ENCODE results near the gene CD80.
A peak's percentile ranks its signal among the peaks of the same experiment; 100 is the strongest.

CD80 gene

DNA sequence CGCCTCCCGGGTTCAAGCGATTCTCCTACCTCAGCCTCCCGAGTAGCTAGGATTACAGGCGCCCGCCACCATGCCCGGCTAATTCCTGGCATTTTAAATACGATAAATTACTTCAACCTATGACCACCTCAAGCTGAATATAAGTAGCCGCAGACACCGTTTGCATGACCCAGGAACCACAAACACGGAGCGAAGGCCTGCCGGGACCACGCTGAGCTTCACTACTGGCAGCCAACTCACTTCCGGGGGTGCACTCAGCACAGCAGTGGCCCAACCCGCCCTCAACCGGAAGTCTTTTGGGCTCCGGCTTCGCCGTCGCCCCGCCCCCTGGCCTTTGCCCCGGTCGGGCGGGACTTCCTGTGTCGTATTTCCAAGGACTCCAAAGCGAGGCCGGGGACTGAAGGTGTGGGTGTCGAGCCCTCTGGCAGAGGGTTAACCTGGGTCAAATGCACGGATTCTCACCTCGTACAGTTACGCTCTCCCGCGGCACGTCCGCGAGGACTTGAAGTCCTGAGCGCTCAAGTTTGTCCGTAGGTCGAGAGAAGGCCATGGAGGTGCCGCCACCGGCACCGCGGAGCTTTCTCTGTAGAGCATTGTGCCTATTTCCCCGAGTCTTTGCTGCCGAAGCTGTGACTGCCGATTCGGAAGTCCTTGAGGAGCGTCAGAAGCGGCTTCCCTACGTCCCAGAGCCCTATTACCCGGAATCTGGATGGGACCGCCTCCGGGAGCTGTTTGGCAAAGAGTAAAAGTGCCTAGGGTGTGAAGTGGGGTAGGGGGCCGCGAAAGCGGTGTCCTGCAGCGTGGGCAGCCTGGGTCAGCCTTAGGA is 61.0 kb downstream of the CD80 start, which contains the start of gene TIMMDC1:
TSS of gene TIMMDC1 (plus strand) at position 362 of the 826 bp plus-strand sequence. CDS start at position 549, 187 bp downstream.
- TF ChIP-seq NFIC (IDR thresholded peaks at IDR 0.05) = peak; percentile 38
- TF ChIP-seq EGR1 (IDR thresholded peaks at IDR 0.05) = peak; percentile 63; the same call in 1 of the 2 replicates
- peak; percentile 92 for TF ChIP-seq TAF1 (IDR thresholded peaks at IDR 0.05; ENCODE audit: low read depth)
- TF ChIP-seq ZBTB7A (IDR thresholded peaks at IDR 0.05; ENCODE audit: low read depth) = no peak
- TF ChIP-seq CEBPB (IDR thresholded peaks at IDR 0.05) = no peak
- TF ChIP-seq, protein P1, sequence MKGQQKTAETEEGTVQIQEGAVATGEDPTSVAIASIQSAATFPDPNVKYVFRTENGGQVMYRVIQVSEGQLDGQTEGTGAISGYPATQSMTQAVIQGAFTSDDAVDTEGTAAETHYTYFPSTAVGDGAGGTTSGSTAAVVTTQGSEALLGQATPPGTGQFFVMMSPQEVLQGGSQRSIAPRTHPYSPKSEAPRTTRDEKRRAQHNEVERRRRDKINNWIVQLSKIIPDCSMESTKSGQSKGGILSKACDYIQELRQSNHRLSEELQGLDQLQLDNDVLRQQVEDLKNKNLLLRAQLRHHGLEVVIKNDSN (IDR thresholded peaks at IDR 0.05) = no peak
- no peak for TF ChIP-seq RAD21 (IDR thresholded peaks at IDR 0.05; ENCODE audit: low read depth)
- TF ChIP-seq TCF12 (IDR thresholded peaks at IDR 0.05; ENCODE audit: low read depth) = peak; percentile 79; the same call in 1 of the 2 replicates
- TF ChIP-seq, protein P2, sequence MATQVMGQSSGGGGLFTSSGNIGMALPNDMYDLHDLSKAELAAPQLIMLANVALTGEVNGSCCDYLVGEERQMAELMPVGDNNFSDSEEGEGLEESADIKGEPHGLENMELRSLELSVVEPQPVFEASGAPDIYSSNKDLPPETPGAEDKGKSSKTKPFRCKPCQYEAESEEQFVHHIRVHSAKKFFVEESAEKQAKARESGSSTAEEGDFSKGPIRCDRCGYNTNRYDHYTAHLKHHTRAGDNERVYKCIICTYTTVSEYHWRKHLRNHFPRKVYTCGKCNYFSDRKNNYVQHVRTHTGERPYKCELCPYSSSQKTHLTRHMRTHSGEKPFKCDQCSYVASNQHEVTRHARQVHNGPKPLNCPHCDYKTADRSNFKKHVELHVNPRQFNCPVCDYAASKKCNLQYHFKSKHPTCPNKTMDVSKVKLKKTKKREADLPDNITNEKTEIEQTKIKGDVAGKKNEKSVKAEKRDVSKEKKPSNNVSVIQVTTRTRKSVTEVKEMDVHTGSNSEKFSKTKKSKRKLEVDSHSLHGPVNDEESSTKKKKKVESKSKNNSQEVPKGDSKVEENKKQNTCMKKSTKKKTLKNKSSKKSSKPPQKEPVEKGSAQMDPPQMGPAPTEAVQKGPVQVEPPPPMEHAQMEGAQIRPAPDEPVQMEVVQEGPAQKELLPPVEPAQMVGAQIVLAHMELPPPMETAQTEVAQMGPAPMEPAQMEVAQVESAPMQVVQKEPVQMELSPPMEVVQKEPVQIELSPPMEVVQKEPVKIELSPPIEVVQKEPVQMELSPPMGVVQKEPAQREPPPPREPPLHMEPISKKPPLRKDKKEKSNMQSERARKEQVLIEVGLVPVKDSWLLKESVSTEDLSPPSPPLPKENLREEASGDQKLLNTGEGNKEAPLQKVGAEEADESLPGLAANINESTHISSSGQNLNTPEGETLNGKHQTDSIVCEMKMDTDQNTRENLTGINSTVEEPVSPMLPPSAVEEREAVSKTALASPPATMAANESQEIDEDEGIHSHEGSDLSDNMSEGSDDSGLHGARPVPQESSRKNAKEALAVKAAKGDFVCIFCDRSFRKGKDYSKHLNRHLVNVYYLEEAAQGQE (IDR thresholded peaks at IDR 0.05; ENCODE audit: low read depth) = no peak
- TF ChIP-seq FOXM1 (IDR thresholded peaks at IDR 0.05; ENCODE audit: borderline replicate concordance, low read depth) = no peak
- TF ChIP-seq YY1 (IDR thresholded peaks at IDR 0.05; ENCODE audit: low read depth) = peak; percentile 41
- TF ChIP-seq EP300 (IDR thresholded peaks at IDR 0.05; ENCODE audit: borderline replicate concordance) = 0 out of 2 replicates have a peak, but pooled peaks have one; percentile 10
- TF ChIP-seq CREB1 (IDR thresholded peaks at IDR 0.05; ENCODE audit: low read depth) = peak; percentile 54; the same call in 1 of the 2 replicates
- TF ChIP-seq, protein P3, sequence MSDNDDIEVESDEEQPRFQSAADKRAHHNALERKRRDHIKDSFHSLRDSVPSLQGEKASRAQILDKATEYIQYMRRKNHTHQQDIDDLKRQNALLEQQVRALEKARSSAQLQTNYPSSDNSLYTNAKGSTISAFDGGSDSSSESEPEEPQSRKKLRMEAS (IDR thresholded peaks at IDR 0.05) = peak; percentile 87
- no peak for TF ChIP-seq TEAD4 (IDR thresholded peaks at IDR 0.05)

DNA sequence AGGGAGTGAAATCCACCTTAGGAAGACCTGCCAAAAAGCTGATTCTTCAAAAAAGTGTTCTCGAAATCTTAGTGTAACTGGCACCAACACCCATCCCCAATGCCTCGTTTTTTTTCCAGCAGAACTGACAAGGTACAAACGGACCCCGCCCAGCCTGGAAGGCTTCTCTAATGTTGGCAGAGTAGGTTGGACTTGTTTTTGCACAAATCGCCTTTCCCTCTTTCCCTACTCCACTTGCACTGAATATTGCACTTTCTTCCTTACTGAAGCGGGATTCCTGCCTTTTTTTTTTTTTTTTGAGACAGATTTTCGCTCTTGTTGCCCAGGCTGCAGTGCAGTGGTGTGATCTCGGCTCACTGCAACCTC is 61.6 kb downstream of the CD80 start:
- TF ChIP-seq TCF12 (IDR thresholded peaks at IDR 0.05; ENCODE audit: low read depth) = no peak
- TF ChIP-seq TAF1 (IDR thresholded peaks at IDR 0.05; ENCODE audit: low read depth) = no peak
- TF ChIP-seq, protein P1 (IDR thresholded peaks at IDR 0.05) = no peak

DNA sequence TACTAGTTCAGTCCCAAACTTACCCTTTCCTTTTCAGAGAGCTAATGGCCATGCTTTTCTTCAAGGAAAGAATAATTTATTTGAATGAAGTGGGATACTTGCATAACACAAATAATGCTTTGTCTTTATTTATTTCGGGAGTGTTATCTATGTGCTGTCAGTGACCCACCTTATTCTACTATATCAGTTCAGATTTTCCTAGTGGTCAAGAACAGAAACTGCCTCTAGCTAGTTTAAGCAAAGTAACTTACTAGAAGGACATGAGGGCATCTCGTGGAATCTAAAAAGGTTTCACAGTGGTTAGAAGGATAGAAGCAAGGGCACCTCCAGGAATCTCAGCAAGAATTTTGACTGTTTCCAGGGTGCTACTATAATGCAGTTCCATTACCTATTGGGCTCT is 64.8 kb downstream of the CD80 start:
- no peak for TF ChIP-seq RAD21 (IDR thresholded peaks at IDR 0.05; ENCODE audit: low read depth)
- TF ChIP-seq, protein P1 (IDR thresholded peaks at IDR 0.05) = no peak
- TF ChIP-seq YY1 (IDR thresholded peaks at IDR 0.05; ENCODE audit: low read depth) = no peak
- no peak for TF ChIP-seq TCF12 (IDR thresholded peaks at IDR 0.05; ENCODE audit: low read depth)
- TF ChIP-seq CEBPB (IDR thresholded peaks at IDR 0.05) = no peak
- no peak for TF ChIP-seq TAF1 (IDR thresholded peaks at IDR 0.05; ENCODE audit: low read depth)
- no peak for TF ChIP-seq FOXM1 (IDR thresholded peaks at IDR 0.05; ENCODE audit: borderline replicate concordance, low read depth)
- TF ChIP-seq CREB1 (IDR thresholded peaks at IDR 0.05; ENCODE audit: low read depth) = no peak
- TF ChIP-seq, protein P3 (IDR thresholded peaks at IDR 0.05) = no peak
- TF ChIP-seq, protein P2 (IDR thresholded peaks at IDR 0.05; ENCODE audit: low read depth) = no peak
- no peak for TF ChIP-seq ZBTB7A (IDR thresholded peaks at IDR 0.05; ENCODE audit: low read depth)
- TF ChIP-seq NFIC (IDR thresholded peaks at IDR 0.05) = no peak
- TF ChIP-seq EP300 (IDR thresholded peaks at IDR 0.05; ENCODE audit: borderline replicate concordance) = no peak
- TF ChIP-seq TEAD4 (IDR thresholded peaks at IDR 0.05) = no peak
- TF ChIP-seq EGR1 (IDR thresholded peaks at IDR 0.05) = no peak

DNA sequence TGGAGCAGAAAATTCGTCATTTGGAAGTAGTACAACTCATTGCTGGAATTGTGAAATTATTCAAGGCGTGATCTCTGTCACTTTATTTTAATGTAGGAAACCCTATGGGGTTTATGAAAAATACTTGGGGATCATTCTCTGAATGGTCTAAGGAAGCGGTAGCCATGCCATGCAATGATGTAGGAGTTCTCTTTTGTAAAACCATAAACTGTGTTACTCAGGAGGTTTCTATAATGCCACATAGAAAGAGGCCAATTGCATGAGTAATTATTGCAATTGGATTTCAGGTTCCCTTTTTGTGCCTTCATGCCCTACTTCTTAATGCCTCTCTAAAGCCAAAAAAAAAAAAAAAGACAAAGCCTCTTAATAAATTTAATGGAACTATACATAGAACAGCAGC is 66.6 kb downstream of the CD80 start:
- TF ChIP-seq, protein P1 (IDR thresholded peaks at IDR 0.05) = no peak
- TF ChIP-seq, protein P2 (IDR thresholded peaks at IDR 0.05; ENCODE audit: low read depth) = no peak
- TF ChIP-seq, protein P3 (IDR thresholded peaks at IDR 0.05) = no peak
- TF ChIP-seq EP300 (IDR thresholded peaks at IDR 0.05; ENCODE audit: borderline replicate concordance) (no peak), NFIC (IDR thresholded peaks at IDR 0.05) (no peak), TAF1 (IDR thresholded peaks at IDR 0.05; ENCODE audit: low read depth) (no peak), CREB1 (IDR thresholded peaks at IDR 0.05; ENCODE audit: low read depth) (no peak), YY1 (IDR thresholded peaks at IDR 0.05; ENCODE audit: low read depth) (no peak), RAD21 (IDR thresholded peaks at IDR 0.05; ENCODE audit: low read depth) (no peak), TCF12 (IDR thresholded peaks at IDR 0.05; ENCODE audit: low read depth) (no peak), CEBPB (IDR thresholded peaks at IDR 0.05) (no peak), ZBTB7A (IDR thresholded peaks at IDR 0.05; ENCODE audit: low read depth) (no peak), FOXM1 (IDR thresholded peaks at IDR 0.05; ENCODE audit: borderline replicate concordance, low read depth) (no peak), TEAD4 (IDR thresholded peaks at IDR 0.05) (no peak), EGR1 (IDR thresholded peaks at IDR 0.05) (no peak)

Measured in Ishikawa (cell line).